Vagina (tissue), 2 donors: ENCODE results near the gene NMUR1. TPM values are rescaled to one million over a fixed set of nuclear protein-coding genes. Genes with fewer than 3 reads are reported as not detected.
"Not testable (repeated sequence)": the region's sequence is repeated elsewhere in the genome, so short reads cannot be mapped to it uniquely, and the experiment has no call there.

ENCODE experiments used
- DNase-seq, 2 donors: peaks; one replicate each; pipeline ENCODE4 v3.0.0-alpha.2; 2017; ENCODE audit errors: extremely low spot score in 2 of 2
- H3K27ac ChIP-seq: fragments of 200-600 bp; sonication (generic); one replicate; pipeline ENCODE4 v1.5.1; 2019
- H3K27me3 ChIP-seq: fragments of 200-600 bp; sonication (generic); one replicate; pipeline ENCODE4 v1.5.1; 2019
- H3K36me3 ChIP-seq, 2 donors: fragments of 200-600 bp; sonication (generic); one replicate each; pipeline ENCODE4 v1.5.1; 2017 to 2019
- H3K4me1 ChIP-seq: fragments of 200-600 bp; sonication (generic); one replicate; pipeline ENCODE4 v1.5.1; 2019
- H3K4me3 ChIP-seq, 2 donors: fragments of 200-600 bp; sonication (generic); 1 replicate in 1 of 2; 2 replicates in 1 of 2; pipeline ENCODE4 v1.5.1; 2016 to 2019
- H3K9me3 ChIP-seq: fragments of 200-600 bp; sonication (generic); one replicate; pipeline ENCODE4 v1.5.1; 2019
- POLR2A ChIP-seq, 2 donors: fragments of 450-650 bp; IDR thresholded peaks; one replicate each; pipeline ENCODE4 v1.6.1; 2017; ENCODE audit warnings: antibody characterized with exemption in 2 of 2, mild to moderate bottlenecking in 2 of 2, moderate library complexity in 2 of 2
- POLR2AphosphoS5 ChIP-seq, 2 donors: sonication (generic); formaldehyde crosslinking; IDR thresholded peaks; one replicate each; pipeline ENCODE4 v1.9.0; 2017; ENCODE audit warnings: antibody characterized with exemption in 2 of 2, mild to moderate bottlenecking in 2 of 2, low read depth in 1 of 2; ENCODE audit not compliant: insufficient read depth in 1 of 2
- intact Hi-C: fragments of 100-400 bp; cut with DNase I; formaldehyde crosslinking; loops from one replicate; pipeline ENCODE4 v1.15.1; 2023
- total RNA-seq: library from RNA; depleted of rRNA; stranded (reverse); fragments of >200 nt; gene quantifications from one replicate; pipeline ENCODE4 v1.2.3, GENCODE V29; 2016
- TF ChIP-seq, protein P1 (sequence below), 3 experiments: fragments of 450-650 bp in 2 of 3; fragments of 200-600 bp in 1 of 3; sonication (generic) in 1 of 3; IDR thresholded peaks; one replicate each; pipeline ENCODE4 v1.5.1; 2017 to 2019; ENCODE audit warnings: antibody characterized with exemption in 3 of 3, mild to moderate bottlenecking in 2 of 3, moderate library complexity in 2 of 3

Gene NMUR1
- total RNA-seq, 1 donor from 2014 or later: not detected

- H3K4me1 ChIP-seq: peaks cover 15% of the 10 kb centered on the region
- no peaks in the 10 kb centered on the region for H3K36me3 ChIP-seq
- H3K4me3 ChIP-seq: no peak overlapping the region
- intact Hi-C loops: loop anchor here (2.0 to 5.0 kb wide), 2 partner anchors 29 to 40 kb away; no protein-coding TSS in a partner anchor
- TF ChIP-seq POLR2AphosphoS5 (IDR thresholded peaks at IDR 0.05; ENCODE audit: insufficient read depth in 1 of 2, low read depth in 1 of 2): no peak
- TF ChIP-seq POLR2A (IDR thresholded peaks at IDR 0.05): no peak
- TF ChIP-seq, protein P1, sequence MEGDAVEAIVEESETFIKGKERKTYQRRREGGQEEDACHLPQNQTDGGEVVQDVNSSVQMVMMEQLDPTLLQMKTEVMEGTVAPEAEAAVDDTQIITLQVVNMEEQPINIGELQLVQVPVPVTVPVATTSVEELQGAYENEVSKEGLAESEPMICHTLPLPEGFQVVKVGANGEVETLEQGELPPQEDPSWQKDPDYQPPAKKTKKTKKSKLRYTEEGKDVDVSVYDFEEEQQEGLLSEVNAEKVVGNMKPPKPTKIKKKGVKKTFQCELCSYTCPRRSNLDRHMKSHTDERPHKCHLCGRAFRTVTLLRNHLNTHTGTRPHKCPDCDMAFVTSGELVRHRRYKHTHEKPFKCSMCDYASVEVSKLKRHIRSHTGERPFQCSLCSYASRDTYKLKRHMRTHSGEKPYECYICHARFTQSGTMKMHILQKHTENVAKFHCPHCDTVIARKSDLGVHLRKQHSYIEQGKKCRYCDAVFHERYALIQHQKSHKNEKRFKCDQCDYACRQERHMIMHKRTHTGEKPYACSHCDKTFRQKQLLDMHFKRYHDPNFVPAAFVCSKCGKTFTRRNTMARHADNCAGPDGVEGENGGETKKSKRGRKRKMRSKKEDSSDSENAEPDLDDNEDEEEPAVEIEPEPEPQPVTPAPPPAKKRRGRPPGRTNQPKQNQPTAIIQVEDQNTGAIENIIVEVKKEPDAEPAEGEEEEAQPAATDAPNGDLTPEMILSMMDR (IDR thresholded peaks at IDR 0.05): peak in 2 of 3 experiments; percentile 28 to 44
- H3K27me3 ChIP-seq: no peaks in the 10 kb centered on the region
- DNase-seq: no peak
- peak overlapping the region; percentile 45 for H3K27ac ChIP-seq
- no peaks in the 10 kb centered on the region for H3K9me3 ChIP-seq
Measured at GRCh38 chr2:231557571-231558217, 27.4 kb upstream of the NMUR1 start.

GRCh38 chr2:231556981-231557380 lies 26.7 kb upstream of the NMUR1 start:
- no peaks in the 10 kb centered on the region for H3K9me3 ChIP-seq
- intact Hi-C loops: loop anchor here (5.0 kb wide), 1 partner anchor 40 kb away; no protein-coding TSS in a partner anchor
- H3K27ac ChIP-seq: no peak overlapping the region
- no peaks in the 10 kb centered on the region for H3K36me3 ChIP-seq
- TF ChIP-seq, protein P1 (IDR thresholded peaks at IDR 0.05): no peak
- TF ChIP-seq POLR2AphosphoS5 (IDR thresholded peaks at IDR 0.05; ENCODE audit: insufficient read depth in 1 of 2, low read depth in 1 of 2) (no peak), POLR2A (IDR thresholded peaks at IDR 0.05) (no peak)
- no peak for DNase-seq
- H3K27me3 ChIP-seq: no peaks in the 10 kb centered on the region
- peaks cover 15% of the 10 kb centered on the region for H3K4me1 ChIP-seq
- no peak overlapping the region for H3K4me3 ChIP-seq

DNA sequence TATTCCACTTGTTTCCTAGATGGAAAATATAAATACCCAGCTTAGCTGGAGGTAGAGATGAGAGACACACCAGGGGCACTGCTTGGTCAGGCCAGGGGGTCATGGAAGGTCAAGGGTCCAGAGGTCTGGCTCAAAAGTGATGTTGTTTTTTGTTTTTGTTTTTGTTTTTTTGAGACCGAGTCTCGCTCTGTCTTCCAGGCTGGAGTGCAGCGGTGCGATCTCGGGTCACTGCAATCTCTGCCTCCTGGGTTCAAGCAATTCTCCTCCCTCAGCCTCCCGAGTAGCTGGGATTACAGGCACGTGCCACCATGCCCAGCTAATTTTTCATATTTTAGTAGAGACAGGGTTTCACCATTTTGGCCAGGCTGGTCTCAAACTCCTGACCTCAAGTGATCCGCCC lies 26.3 kb upstream of the NMUR1 start:
- not testable (repeated sequence) for H3K4me3 ChIP-seq, DNase-seq, H3K9me3 ChIP-seq, H3K36me3 ChIP-seq, H3K27ac ChIP-seq, H3K27me3 ChIP-seq
- peaks cover 15% of the 10 kb centered on the region for H3K4me1 ChIP-seq
- intact Hi-C loops: loop anchor here (5.0 kb wide), 1 partner anchor 39 kb away; no protein-coding TSS in a partner anchor

- H3K9me3 ChIP-seq: no peaks in the 10 kb centered on the region
- intact Hi-C loops: loop anchor here (5.0 kb wide), 1 partner anchor 38 kb away; no protein-coding TSS in a partner anchor
- no peaks in the 10 kb centered on the region for H3K27me3 ChIP-seq
- H3K27ac ChIP-seq: peak overlapping the region; percentile 81
- H3K36me3 ChIP-seq: no peaks in the 10 kb centered on the region
- DNase-seq: peak in 1 of 2 donors; percentile 95
- peaks cover 15% of the 10 kb centered on the region for H3K4me1 ChIP-seq
- no peak for TF ChIP-seq POLR2A (IDR thresholded peaks at IDR 0.05)
- TF ChIP-seq POLR2AphosphoS5 (IDR thresholded peaks at IDR 0.05; ENCODE audit: insufficient read depth in 1 of 2, low read depth in 1 of 2): peak in 1 of 2 donors; percentile 50
- TF ChIP-seq, protein P1 (IDR thresholded peaks at IDR 0.05): no peak
- peak overlapping the region; percentile 24 to 25 for H3K4me3 ChIP-seq
Measured at GRCh38 chr2:231554748-231555545, 24.7 kb upstream of the NMUR1 start.

DNA sequence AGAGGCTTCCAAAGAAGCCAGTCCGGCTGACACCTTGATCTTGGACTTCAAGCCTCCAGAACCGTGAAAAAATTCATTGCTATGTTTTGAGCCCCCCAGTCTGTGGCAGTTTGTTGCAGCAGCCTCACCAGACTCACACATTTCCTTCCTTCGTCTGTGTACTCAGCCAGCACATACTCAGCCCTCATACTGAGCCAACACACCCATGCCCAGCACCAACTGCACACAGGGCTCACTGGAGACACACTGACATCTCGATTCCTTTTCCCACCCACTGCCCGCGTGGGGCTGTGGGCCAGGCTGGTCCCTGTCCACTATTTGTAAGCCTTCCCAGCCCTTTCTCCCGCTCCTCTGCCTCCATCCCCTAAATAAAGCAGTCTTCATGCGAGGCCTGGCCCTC lies 24.1 kb upstream of the NMUR1 start:
- Histone ChIP-seq H3K4me1 (peaks cover 15% of the 10 kb centered on the region), H3K27ac (peak overlapping the region; percentile 81), H3K9me3 (no peaks in the 10 kb centered on the region), H3K36me3 (no peaks in the 10 kb centered on the region), H3K4me3 (peak overlapping the region; percentile 24 to 25), H3K27me3 (no peaks in the 10 kb centered on the region)
- no peak for DNase-seq
- TF ChIP-seq, protein P1 (IDR thresholded peaks at IDR 0.05): no peak
- intact Hi-C loops: no loop called here
